Measurements from ENCODE around the gene ADGRA3.

Gene ADGRA3

GRCh38 chr4:22372986-22373385, 142.9 kb downstream of the ADGRA3 start:
- no peak for TF ChIP-seq CTCF (conservative IDR thresholded peaks at IDR 0.05; ENCODE audit: control insufficient read depth, insufficient read depth, low read depth, low read length)
- DNase-seq (ENCODE audit: low read depth) = no peak
- no peak overlapping the region for H3K4me3 ChIP-seq (ENCODE audit: control insufficient read depth, low read depth, low read length)

DNA sequence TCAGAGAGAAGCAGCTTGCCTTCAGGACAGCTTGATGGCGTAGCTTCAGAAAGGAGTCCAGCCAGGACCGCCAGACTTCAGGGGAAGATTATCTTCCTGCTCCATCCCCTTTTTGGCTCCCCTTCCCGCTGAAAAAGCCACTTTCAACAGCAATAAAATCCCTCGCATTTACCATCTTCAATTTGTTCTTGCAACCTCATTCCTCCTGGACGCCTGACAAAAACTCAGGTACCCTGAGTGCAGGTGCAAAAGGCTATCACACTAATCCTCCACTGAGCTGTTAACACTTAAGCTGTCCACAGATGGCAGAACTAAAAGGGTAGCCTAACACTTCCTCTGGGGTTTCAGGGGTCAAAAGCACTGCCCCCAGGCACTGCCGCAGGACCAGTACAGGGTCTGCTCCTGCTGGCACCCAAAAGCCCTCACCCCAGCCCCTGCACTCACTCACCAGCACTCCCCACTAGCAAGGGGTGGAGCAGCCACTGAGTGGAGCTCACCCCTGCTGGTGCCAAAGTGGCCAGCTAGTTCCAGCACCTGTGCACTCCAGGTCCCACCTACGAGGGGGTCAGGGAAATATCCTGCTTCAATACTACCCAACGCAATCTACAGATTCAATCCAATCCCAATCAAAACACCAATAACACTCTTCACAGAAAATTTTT, 145.8 kb downstream of the ADGRA3 start:
- TF ChIP-seq CTCF (conservative IDR thresholded peaks at IDR 0.05; ENCODE audit: control insufficient read depth, insufficient read depth, low read depth, low read length) = no peak
- H3K4me3 ChIP-seq (ENCODE audit: control insufficient read depth, low read depth, low read length) = no peak overlapping the region
- no peak for DNase-seq (ENCODE audit: low read depth)

- TF ChIP-seq CTCF (conservative IDR thresholded peaks at IDR 0.05; ENCODE audit: control insufficient read depth, insufficient read depth, low read depth, low read length) = no peak
- DNase-seq (ENCODE audit: low read depth) = no peak
- no peak overlapping the region for H3K4me3 ChIP-seq (ENCODE audit: control insufficient read depth, low read depth, low read length)
These were observed 152.1 kb downstream of the ADGRA3 start for GRCh38 chr4:22363787-22364186.

GRCh38 chr4:22363036-22363435, 152.8 kb downstream of the ADGRA3 start:
- DNase-seq (ENCODE audit: low read depth) = peak; percentile 15
- no peak for TF ChIP-seq CTCF (conservative IDR thresholded peaks at IDR 0.05; ENCODE audit: control insufficient read depth, insufficient read depth, low read depth, low read length)
- no peak overlapping the region for H3K4me3 ChIP-seq (ENCODE audit: control insufficient read depth, low read depth, low read length)

GRCh38 chr4:22356987-22357596, 158.8 kb downstream of the ADGRA3 start:
- no peak overlapping the region for H3K4me3 ChIP-seq (ENCODE audit: control insufficient read depth, low read depth, low read length)
- DNase-seq (ENCODE audit: low read depth) = peak; percentile 61
- peak; percentile 66 for TF ChIP-seq CTCF (conservative IDR thresholded peaks at IDR 0.05; ENCODE audit: control insufficient read depth, insufficient read depth, low read depth, low read length)

DNA sequence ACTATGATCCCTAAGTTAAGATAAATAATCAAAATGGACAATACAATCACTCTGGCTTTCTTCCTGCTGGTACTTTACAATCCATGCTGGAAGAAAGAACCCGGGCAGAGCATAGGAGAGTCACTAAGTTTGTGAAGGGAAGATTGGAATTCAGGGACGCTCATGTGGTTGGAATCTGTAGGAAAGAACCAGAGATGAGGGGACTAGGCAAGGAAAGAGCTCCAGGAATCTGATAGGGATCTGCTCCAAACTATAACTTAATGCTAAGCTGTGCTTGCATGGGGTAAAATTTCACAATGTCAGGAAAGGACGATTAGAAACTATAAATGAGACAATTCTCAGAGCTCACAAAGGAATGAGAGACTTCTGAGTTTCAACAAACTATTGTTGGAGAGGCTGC, 167.5 kb downstream of the ADGRA3 start:
- no peak for DNase-seq (ENCODE audit: low read depth)
- no peak for TF ChIP-seq CTCF (conservative IDR thresholded peaks at IDR 0.05; ENCODE audit: control insufficient read depth, insufficient read depth, low read depth, low read length)
- no peak overlapping the region for H3K4me3 ChIP-seq (ENCODE audit: control insufficient read depth, low read depth, low read length)
